Upper lobe of left lung (tissue), 6 donors: ENCODE results near the gene KIF20A. TPM values are rescaled to one million over a fixed set of nuclear protein-coding genes. Genes with fewer than 3 reads are reported as not detected.
"Not testable (repeated sequence)": the region's sequence is repeated elsewhere in the genome, so short reads cannot be mapped to it uniquely, and the experiment has no call there.

Experiments
- ATAC-seq, 2 donors: fragments of 200-7000 bp; cut with Tn5 transposase; one replicate each; pipeline ENCODE4 v1.9.1; 2022; ENCODE audit warnings: mild to moderate bottlenecking in 2 of 2, moderate library complexity in 2 of 2; ENCODE audit not compliant: low FRiP score in 2 of 2
- DNase-seq, 2 donors: peaks; one replicate each; pipeline ENCODE4 v3.0.0-alpha.2; 2019 to 2020
- H3K27ac ChIP-seq, 4 donors: fragments of 200-600 bp; sonication (generic); one replicate each; pipeline ENCODE4 v1.5.1; 2016 to 2019
- H3K27me3 ChIP-seq, 4 donors: fragments of 200-600 bp; sonication (generic); one replicate each; pipeline ENCODE4 v1.5.1; 2017 to 2019
- H3K36me3 ChIP-seq, 4 donors: fragments of 200-600 bp; sonication (generic); one replicate each; pipeline ENCODE4 v1.5.1; 2016 to 2019
- H3K4me1 ChIP-seq, 4 donors: fragments of 200-600 bp; sonication (generic); one replicate each; pipeline ENCODE4 v1.5.1; 2018 to 2019
- H3K4me3 ChIP-seq, 4 donors: fragments of 200-600 bp; sonication (generic); one replicate each; pipeline ENCODE4 v1.5.1; 2017 to 2019; ENCODE audit warnings: mild to moderate bottlenecking in 2 of 4, moderate library complexity in 1 of 4
- H3K9me3 ChIP-seq, 4 donors: fragments of 200-600 bp; sonication (generic); one replicate each; pipeline ENCODE4 v1.5.1; 2018 to 2019
- EP300 ChIP-seq, 4 donors: sonication (generic); formaldehyde crosslinking; IDR thresholded peaks; one replicate each; pipeline ENCODE4 v1.5.1; 2017; ENCODE audit warnings: antibody characterized with exemption in 4 of 4, control low read depth in 2 of 4
- POLR2A ChIP-seq, 4 donors: fragments of 450-650 bp; IDR thresholded peaks; one replicate each; pipeline ENCODE4 v1.5.1; 2016 to 2017; ENCODE audit warnings: antibody characterized with exemption in 4 of 4, mild to moderate bottlenecking in 2 of 4
- POLR2AphosphoS5 ChIP-seq, 2 donors: sonication (generic); formaldehyde crosslinking; IDR thresholded peaks; one replicate each; pipeline ENCODE4 v1.5.1; 2017; ENCODE audit warnings: antibody characterized with exemption in 2 of 2
- WGBS, 2 donors: methylation state at CpG; one replicate each; pipeline ENCODE4 v1.1.5; 2017 to 2018; 5-methylcytosine and 5-hydroxymethylcytosine counted together
- total RNA-seq, 6 donors: library from RNA; depleted of rRNA in 4 of 6; stranded (reverse); fragments of >200 nt in 4 of 6; gene quantifications; one replicate each; pipeline versions ENCODE4 v1.1.0 to v1.2.1, GENCODE V29; 2016 to 2021
- TF ChIP-seq, protein P1 (sequence below), 6 experiments: fragments of 450-650 bp in 4 of 6; fragments of 200-600 bp in 2 of 6; sonication (generic) in 2 of 6; IDR thresholded peaks; one replicate each; pipeline ENCODE4 v1.5.1; 2016 to 2019; ENCODE audit warnings: antibody characterized with exemption in 6 of 6
- donor health status: DM: no; HTN: no; CAD: no; lungs with moderate emphysema.
- donor health status: DM: no; HTN: yes; CAD: no; lungs with severe emphysema.

KIF20A gene
- total RNA-seq, 6 donors from 2014 or later: 1.0 to 3.0 (median 1.8) TPM

DNA sequence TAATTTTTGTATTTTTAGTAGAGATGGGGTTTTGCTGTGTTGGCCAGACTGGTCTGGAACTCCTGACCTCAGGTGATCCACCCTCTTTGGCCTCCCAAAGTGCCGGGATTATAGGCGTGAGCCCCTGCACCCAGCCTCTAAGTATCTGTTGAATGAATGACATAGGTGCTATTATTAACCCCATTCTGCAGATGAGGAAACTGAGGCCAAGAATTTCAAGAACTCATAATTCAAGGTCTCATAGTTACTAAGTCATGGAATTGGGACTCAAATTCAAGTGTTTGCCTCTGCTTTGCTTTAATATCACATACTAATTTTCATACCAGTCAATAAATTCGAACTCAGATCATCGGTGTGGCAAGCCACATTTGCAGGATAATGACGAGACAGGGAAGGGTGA is 1.9 kb downstream of the KIF20A start:
- Histone ChIP-seq H3K9me3 (no peaks in the 10 kb centered on the region), H3K27me3 (no peaks in the 10 kb centered on the region), H3K4me3 (no peak overlapping the region), H3K27ac (no peak overlapping the region), H3K4me1 (peaks cover 14 to 29% (median 23%) of the 10 kb centered on the region in 4 donors), H3K36me3 (peaks cover 0 to 31% (median 14%) of the 10 kb centered on the region in 4 donors)
- TF ChIP-seq POLR2A (IDR thresholded peaks at IDR 0.05): no peak
- TF ChIP-seq, protein P1, sequence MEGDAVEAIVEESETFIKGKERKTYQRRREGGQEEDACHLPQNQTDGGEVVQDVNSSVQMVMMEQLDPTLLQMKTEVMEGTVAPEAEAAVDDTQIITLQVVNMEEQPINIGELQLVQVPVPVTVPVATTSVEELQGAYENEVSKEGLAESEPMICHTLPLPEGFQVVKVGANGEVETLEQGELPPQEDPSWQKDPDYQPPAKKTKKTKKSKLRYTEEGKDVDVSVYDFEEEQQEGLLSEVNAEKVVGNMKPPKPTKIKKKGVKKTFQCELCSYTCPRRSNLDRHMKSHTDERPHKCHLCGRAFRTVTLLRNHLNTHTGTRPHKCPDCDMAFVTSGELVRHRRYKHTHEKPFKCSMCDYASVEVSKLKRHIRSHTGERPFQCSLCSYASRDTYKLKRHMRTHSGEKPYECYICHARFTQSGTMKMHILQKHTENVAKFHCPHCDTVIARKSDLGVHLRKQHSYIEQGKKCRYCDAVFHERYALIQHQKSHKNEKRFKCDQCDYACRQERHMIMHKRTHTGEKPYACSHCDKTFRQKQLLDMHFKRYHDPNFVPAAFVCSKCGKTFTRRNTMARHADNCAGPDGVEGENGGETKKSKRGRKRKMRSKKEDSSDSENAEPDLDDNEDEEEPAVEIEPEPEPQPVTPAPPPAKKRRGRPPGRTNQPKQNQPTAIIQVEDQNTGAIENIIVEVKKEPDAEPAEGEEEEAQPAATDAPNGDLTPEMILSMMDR (IDR thresholded peaks at IDR 0.05): no peak
- no peak for TF ChIP-seq POLR2AphosphoS5 (IDR thresholded peaks at IDR 0.05)
- no peak for TF ChIP-seq EP300 (IDR thresholded peaks at IDR 0.05)
- 92 to 96% methylated on average over 5 of the region's 5 CpGs for WGBS, 2 donors
- ATAC-seq: no peak
- DNase-seq: no peak

DNA sequence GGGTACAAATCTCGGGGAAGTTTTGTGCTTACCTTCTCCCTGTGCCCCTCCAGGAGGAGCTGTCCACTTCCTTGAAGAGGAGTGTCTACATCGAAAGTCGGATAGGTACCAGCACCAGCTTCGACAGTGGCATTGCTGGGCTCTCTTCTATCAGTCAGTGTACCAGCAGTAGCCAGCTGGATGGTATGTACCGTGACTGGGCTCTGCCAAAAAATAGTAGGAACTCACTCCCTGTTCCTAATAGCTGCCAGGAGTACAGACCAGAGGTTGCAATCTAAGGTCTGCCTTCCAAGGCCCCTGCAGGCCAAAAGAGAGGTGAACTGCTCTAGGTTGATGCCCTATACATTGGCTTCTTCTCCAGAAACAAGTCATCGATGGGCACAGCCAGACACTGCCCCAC is 3.9 kb downstream of the KIF20A start:
- Histone ChIP-seq H3K36me3 (peaks cover 0 to 39% (median 18%) of the 10 kb centered on the region in 4 donors), H3K4me3 (no peak overlapping the region), H3K4me1 (peaks cover 5 to 21% (median 12%) of the 10 kb centered on the region in 4 donors), H3K27ac (no peak overlapping the region), H3K27me3 (no peaks in the 10 kb centered on the region), H3K9me3 (no peaks in the 10 kb centered on the region)
- TF ChIP-seq, protein P1 (IDR thresholded peaks at IDR 0.05): no peak
- TF ChIP-seq POLR2A (IDR thresholded peaks at IDR 0.05): no peak
- TF ChIP-seq EP300 (IDR thresholded peaks at IDR 0.05): no peak
- TF ChIP-seq POLR2AphosphoS5 (IDR thresholded peaks at IDR 0.05): no peak
- 94 to 97% methylated on average over 6 of the region's 6 CpGs for WGBS, 2 donors
- no peak for DNase-seq
- no peak for ATAC-seq

DNA sequence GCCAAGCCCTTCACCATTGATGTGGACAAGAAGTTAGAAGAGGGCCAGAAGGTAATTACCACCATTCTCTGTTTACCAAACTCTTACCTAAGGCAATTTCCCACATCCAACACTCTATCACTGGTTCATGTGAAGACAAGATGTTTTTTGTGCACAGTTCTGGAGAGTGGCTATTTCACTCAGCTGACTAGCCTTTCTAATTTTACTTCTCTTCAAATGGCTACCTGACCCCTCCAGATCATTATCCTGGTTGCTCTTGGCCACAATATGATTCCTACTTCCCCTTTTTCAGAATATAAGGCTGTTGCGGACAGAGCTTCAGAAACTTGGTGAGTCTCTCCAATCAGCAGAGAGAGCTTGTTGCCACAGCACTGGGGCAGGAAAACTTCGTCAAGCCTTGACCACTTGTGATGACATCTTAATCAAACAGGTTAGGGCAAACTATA is 7.1 kb downstream of the KIF20A start:
- Histone ChIP-seq H3K4me1 (no peaks in the 10 kb centered on the region), H3K36me3 (peaks cover 14 to 69% (median 41%) of the 10 kb centered on the region in 4 donors), H3K27ac (peak overlapping the region in 1 of 4 donors; percentile 61), H3K4me3 (no peak overlapping the region), H3K27me3 (no peaks in the 10 kb centered on the region), H3K9me3 (no peaks in the 10 kb centered on the region)
- TF ChIP-seq POLR2AphosphoS5 (IDR thresholded peaks at IDR 0.05) (no peak), POLR2A (IDR thresholded peaks at IDR 0.05) (no peak), EP300 (IDR thresholded peaks at IDR 0.05) (peak in 1 of 4 donors; percentile 22)
- TF ChIP-seq, protein P1 (IDR thresholded peaks at IDR 0.05): no peak
- ATAC-seq: no peak
- peak in 1 of 2 donors; percentile 45 for DNase-seq
- 58 to 69% methylated on average over 2 of the region's 2 CpGs for WGBS, 2 donors

DNA sequence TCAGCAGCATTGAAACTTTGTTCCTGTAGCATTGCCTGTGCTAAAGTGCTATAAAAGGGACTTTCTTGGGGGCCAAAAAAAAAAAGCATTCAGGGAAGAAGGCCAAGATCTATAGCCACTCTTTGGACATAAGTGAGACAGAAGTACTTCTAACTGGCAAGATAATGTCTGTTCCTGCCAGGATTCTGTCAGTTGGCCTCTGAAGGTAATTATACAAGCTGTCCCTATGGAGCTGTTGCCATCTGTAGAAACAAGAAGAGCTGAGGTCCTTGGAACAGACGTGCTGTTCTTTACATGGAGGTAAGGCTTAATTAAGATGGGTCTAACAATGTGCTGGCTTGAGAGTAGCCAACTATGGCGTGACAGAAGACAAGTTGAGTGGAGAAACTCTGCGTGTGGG is 9.7 kb downstream of the KIF20A start:
- 81 to 87% methylated on average over 3 of the region's 3 CpGs for WGBS, 2 donors
- Histone ChIP-seq H3K4me1 (no peaks in the 10 kb centered on the region), H3K36me3 (peaks cover 21 to 95% (median 60%) of the 10 kb centered on the region in 4 donors), H3K27me3 (no peaks in the 10 kb centered on the region), H3K27ac (no peak overlapping the region), H3K4me3 (no peak overlapping the region), H3K9me3 (no peaks in the 10 kb centered on the region)
- no peak for DNase-seq
- TF ChIP-seq EP300 (IDR thresholded peaks at IDR 0.05) (no peak), POLR2A (IDR thresholded peaks at IDR 0.05) (no peak), POLR2AphosphoS5 (IDR thresholded peaks at IDR 0.05) (no peak)
- TF ChIP-seq, protein P1 (IDR thresholded peaks at IDR 0.05): no peak
- ATAC-seq: no peak

DNA sequence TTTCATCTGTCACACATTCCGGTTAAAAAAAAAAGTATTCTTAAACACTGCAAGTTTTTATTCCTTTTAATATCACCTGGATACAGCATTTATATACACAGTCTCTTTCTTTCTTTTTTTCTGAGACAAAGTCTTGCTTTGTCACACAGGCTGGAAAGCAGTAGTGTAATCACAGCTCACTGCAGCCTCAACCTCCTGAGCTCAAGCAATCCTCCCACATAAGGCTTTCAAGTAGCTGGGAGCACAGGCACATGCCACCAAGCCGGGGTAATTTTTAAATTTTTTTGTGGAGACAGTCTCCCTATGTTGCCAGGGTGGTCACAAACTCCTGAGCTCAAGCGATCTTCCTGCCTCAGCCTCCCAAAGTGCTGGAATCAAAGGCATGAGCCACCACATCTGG is 13.9 kb downstream of the KIF20A start:
- no peak for TF ChIP-seq POLR2AphosphoS5 (IDR thresholded peaks at IDR 0.05)
- TF ChIP-seq EP300 (IDR thresholded peaks at IDR 0.05): no peak
- TF ChIP-seq, protein P1 (IDR thresholded peaks at IDR 0.05): no peak
- TF ChIP-seq POLR2A (IDR thresholded peaks at IDR 0.05): no peak
- Histone ChIP-seq H3K36me3 (peaks cover 30 to 85% (median 63%) of the 10 kb centered on the region in 4 donors), H3K4me3 (no peak overlapping the region), H3K27ac (no peak overlapping the region), H3K9me3 (no peaks in the 10 kb centered on the region), H3K27me3 (no peaks in the 10 kb centered on the region), H3K4me1 (no peaks in the 10 kb centered on the region)
- DNase-seq (no peak), ATAC-seq (no peak)
- WGBS, 2 donors: 96 to 97% methylated on average over 3 of the region's 3 CpGs

DNA sequence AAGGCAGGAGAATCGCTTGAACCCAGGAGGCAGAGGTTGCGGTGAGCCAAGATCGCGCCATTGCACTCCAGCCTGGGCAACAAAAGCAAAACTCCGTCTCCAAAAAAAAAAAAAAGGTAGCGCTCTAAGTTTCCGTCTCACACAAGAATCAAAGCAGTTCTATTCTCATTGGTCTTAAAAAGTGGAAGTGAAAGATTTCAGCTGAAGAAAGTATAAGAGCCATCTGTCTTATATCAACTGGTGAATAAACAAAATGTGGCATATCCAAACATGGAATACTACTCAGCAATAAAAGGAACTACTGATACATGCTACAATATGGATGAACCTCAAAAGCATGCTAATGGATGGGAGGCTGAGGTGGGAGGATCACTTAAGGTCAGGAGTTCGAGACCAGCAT is 14.9 kb downstream of the KIF20A start:
- not testable (repeated sequence) for DNase-seq, H3K4me3 ChIP-seq, H3K4me1 ChIP-seq, H3K27ac ChIP-seq, ATAC-seq, H3K27me3 ChIP-seq, H3K9me3 ChIP-seq
- WGBS, 2 donors: 86 to 91% methylated on average over 8 of the region's 8 CpGs
- H3K36me3 ChIP-seq: peaks cover 27 to 85% (median 59%) of the 10 kb centered on the region in 4 donors
